ENCODE measurements around the gene VAPB. TPM values are rescaled to one million over a fixed set of nuclear protein-coding genes. Genes with fewer than 3 reads are reported as not detected.

The VAPB gene
- total and polyA plus RNA-seq, 2 of the 4 experiments (the other 2 are of a cell fraction), result 9.1 to 26.0 TPM

- dilution Hi-C loops (cut with HindIII; ENCODE audit: low sequenced_read_pairs, unreplicated experiment) (no loop called here), in situ Hi-C loops (cut with MboI; ENCODE audit: low sequenced_read_pairs) (no loop called here), intact Hi-C loops (cut with micrococcal nuclease) (no loop called here)
- Histone ChIP-seq H4K8ac (ENCODE audit: low read depth in 2 of 2, low read length in 2 of 2) (no peak overlapping the region), H3K4me2 (ENCODE audit: low read depth, low read length) (no peak overlapping the region), H4K91ac (ENCODE audit: insufficient read depth, low read depth, low read length) (no peak overlapping the region), H3K23ac (ENCODE audit: low read depth, low read length) (no peak overlapping the region), H2AK5ac (ENCODE audit: low read depth, low read length) (no peak overlapping the region), H3K4me1 (ENCODE audit: control insufficient read depth, insufficient read depth, low read length) (peaks cover 6% of the 10 kb centered on the region), H3K27ac (ENCODE audit: insufficient read depth, low read length) (no peak overlapping the region), H3K18ac (ENCODE audit: low read depth, low read length) (no peak overlapping the region), H4K5ac (ENCODE audit: low read depth, low read length) (no peak overlapping the region), H2AK9ac (replicated peaks; ENCODE audit: low read depth, low read length, poor library complexity) (no peak overlapping the region), H2BK120ac (ENCODE audit: low read depth, low read length) (no peak overlapping the region), H2BK5ac (ENCODE audit: low read depth, low read length, poor library complexity, severe bottlenecking) (no peak overlapping the region), H2BK15ac (ENCODE audit: low read depth, low read length) (no peak overlapping the region), H4K20me1 (ENCODE audit: insufficient read depth, low read length) (peaks cover 48% of the 10 kb centered on the region), H3K56ac (ENCODE audit: extremely low read depth, insufficient read depth, low read length) (no peak overlapping the region), H3K9ac (ENCODE audit: low read depth, low read length) (no peak overlapping the region), H3K4me3 (ENCODE audit: insufficient read depth, low read depth, low read length) (no peak overlapping the region), H3K4ac (ENCODE audit: low read depth, low read length) (no peak overlapping the region), H3K9me3 (ENCODE audit: control insufficient read depth, insufficient read depth, low read length) (no peaks in the 10 kb centered on the region), H3K36me3 (ENCODE audit: control insufficient read depth, insufficient read depth, low read length) (peaks cover 7% of the 10 kb centered on the region), H3K27me3 (ENCODE audit: control insufficient read depth, insufficient read depth, low read length) (no peaks in the 10 kb centered on the region), H2BK20ac (ENCODE audit: low read depth, low read length) (no peak overlapping the region), H3K9me1 (ENCODE audit: insufficient read depth, low read length) (peaks cover 20% of the 10 kb centered on the region), H3K14ac (replicated peaks; ENCODE audit: low read depth, low read length) (no peak overlapping the region), H2AFZ (replicated peaks; ENCODE audit: low read length, poor library complexity) (no peak overlapping the region), H3K79me1 (ENCODE audit: low read depth in 1 of 2, low read length in 2 of 2) (peaks cover 24 to 57% of the 10 kb centered on the region in 2 experiments)
- CTCF ChIA-PET, result no interaction called here
- TF ChIP-seq MAFK (IDR thresholded peaks at IDR 0.05; ENCODE audit: low read depth, low read length), result no peak
- TF ChIP-seq CHD1 (IDR thresholded peaks at IDR 0.05; ENCODE audit: low read depth, low read length), result no peak
- TF ChIP-seq MAZ (IDR thresholded peaks at IDR 0.05; ENCODE audit: borderline replicate concordance, low read depth, low read length), result no peak
- TF ChIP-seq ELK1 (IDR thresholded peaks at IDR 0.05; ENCODE audit: borderline replicate concordance, low read depth, low read length), result no peak
- TF ChIP-seq RCOR1 (IDR thresholded peaks at IDR 0.05; ENCODE audit: insufficient replicate concordance, low read length), result no peak
- no peak for TF ChIP-seq SMC3 (IDR thresholded peaks at IDR 0.05; ENCODE audit: low read depth, low read length)
- TF ChIP-seq, protein P1, sequence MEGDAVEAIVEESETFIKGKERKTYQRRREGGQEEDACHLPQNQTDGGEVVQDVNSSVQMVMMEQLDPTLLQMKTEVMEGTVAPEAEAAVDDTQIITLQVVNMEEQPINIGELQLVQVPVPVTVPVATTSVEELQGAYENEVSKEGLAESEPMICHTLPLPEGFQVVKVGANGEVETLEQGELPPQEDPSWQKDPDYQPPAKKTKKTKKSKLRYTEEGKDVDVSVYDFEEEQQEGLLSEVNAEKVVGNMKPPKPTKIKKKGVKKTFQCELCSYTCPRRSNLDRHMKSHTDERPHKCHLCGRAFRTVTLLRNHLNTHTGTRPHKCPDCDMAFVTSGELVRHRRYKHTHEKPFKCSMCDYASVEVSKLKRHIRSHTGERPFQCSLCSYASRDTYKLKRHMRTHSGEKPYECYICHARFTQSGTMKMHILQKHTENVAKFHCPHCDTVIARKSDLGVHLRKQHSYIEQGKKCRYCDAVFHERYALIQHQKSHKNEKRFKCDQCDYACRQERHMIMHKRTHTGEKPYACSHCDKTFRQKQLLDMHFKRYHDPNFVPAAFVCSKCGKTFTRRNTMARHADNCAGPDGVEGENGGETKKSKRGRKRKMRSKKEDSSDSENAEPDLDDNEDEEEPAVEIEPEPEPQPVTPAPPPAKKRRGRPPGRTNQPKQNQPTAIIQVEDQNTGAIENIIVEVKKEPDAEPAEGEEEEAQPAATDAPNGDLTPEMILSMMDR (conservative IDR thresholded peaks at IDR 0.05; ENCODE audit: low read depth, low read length), result no peak
- no peak for TF ChIP-seq USF2 (IDR thresholded peaks at IDR 0.05; ENCODE audit: low read depth, low read length)
- TF ChIP-seq RAD21 (IDR thresholded peaks at IDR 0.05; ENCODE audit: low read length), result no peak
- no peak for TF ChIP-seq BHLHE40 (IDR thresholded peaks at IDR 0.05; ENCODE audit: low read depth, low read length)
- no peak for TF ChIP-seq RFX5 (IDR thresholded peaks at IDR 0.05; ENCODE audit: low read depth, low read length)
- no peak for TF ChIP-seq NFE2L2 (IDR thresholded peaks at IDR 0.05; ENCODE audit: low read depth, low read length)
- TF ChIP-seq FOS (IDR thresholded peaks at IDR 0.05; ENCODE audit: low read depth, low read length), result no peak
- no peak for TF ChIP-seq MXI1 (IDR thresholded peaks at IDR 0.05; ENCODE audit: borderline replicate concordance, low read depth, low read length)
- no peak for TF ChIP-seq POLR2A (IDR thresholded peaks at IDR 0.05; ENCODE audit: low read depth, low read length)
- TF ChIP-seq CEBPB (IDR thresholded peaks at IDR 0.05; ENCODE audit: low read depth, low read length), result no peak
- WGBS, 2 experiments (ENCODE audit: extremely low coverage in 2 of 2, insufficient read length in 1 of 2), result no CpG with 5 or more reads among the region's 1 CpG
- BruUV-seq (replicated peaks), result no TSS peak
- no peak for DNase-seq
- POLR2A ChIA-PET (ENCODE audit: unreplicated experiment), result no interaction called here
- ATAC-seq (ENCODE audit: low read depth), result no peak
These were observed 27.0 kb downstream of the VAPB start for GRCh38 chr20:58416057-58416456.

All from IMR-90 (cell line).